A673 (cell line): Measurements from ENCODE around the gene UBQLN3. TPM values are rescaled to one million over a fixed set of nuclear protein-coding genes. Genes with fewer than 3 reads are reported as not detected.

Source experiments
- BruUV-seq: library from RNA; stranded (reverse); fragments of 400-500 nt; replicated peaks from 2 replicates; lab custom pipeline; 2021; lab: Mats Ljungman, UMichigan
- CTCF ChIA-PET: fragments of 300-600 bp; sonication (Branson Sonifier 250); formaldehyde crosslinking; loops from one replicate; lab custom pipeline; 2022; ENCODE audit warnings: antibody characterized with exemption; lab: Charles Lee
- POLR2A ChIA-PET: fragments of 300-600 bp; sonication (Branson Sonifier 250); formaldehyde crosslinking; loops from one replicate; lab custom pipeline; 2022; ENCODE audit warnings: antibody characterized with exemption; ENCODE audit not compliant: low non-redundant PET; lab: Charles Lee
- DNase-seq: peaks from one replicate; pipeline ENCODE4 v3.0.0-alpha.2; 2015; ENCODE audit warnings: low spot score
- H3K27ac ChIP-seq: fragments of 200-600 bp; sonication (generic); 2 replicates; pipeline ENCODE4 v1.5.1; 2016; ENCODE audit warnings: mixed run types, low read depth, mild to moderate bottlenecking, mixed read lengths, antibody characterized with exemption, low read length; ENCODE audit not compliant: poor library complexity, severe bottlenecking
- H3K27me3 ChIP-seq: fragments of 200-600 bp; sonication (generic); replicated peaks from 2 replicates; pipeline ENCODE4 v1.6.1; 2017; ENCODE audit warnings: mixed run types, low read depth, mild to moderate bottlenecking, mixed read lengths, antibody characterized with exemption, low read length; ENCODE audit not compliant: insufficient read depth, poor library complexity
- H3K36me3 ChIP-seq: fragments of 200-600 bp; sonication (generic); 2 replicates; pipeline ENCODE4 v1.6.1; 2016; ENCODE audit warnings: mixed run types, mild to moderate bottlenecking, mixed read lengths, antibody characterized with exemption, low read length; ENCODE audit not compliant: insufficient read depth, poor library complexity, severe bottlenecking
- H3K4me1 ChIP-seq: fragments of 200-600 bp; sonication (generic); 2 replicates; pipeline ENCODE4 v1.6.1; 2017; ENCODE audit warnings: mixed run types, mild to moderate bottlenecking, mixed read lengths, antibody characterized with exemption, low read length; ENCODE audit not compliant: insufficient read depth, poor library complexity, severe bottlenecking
- H3K4me3 ChIP-seq: fragments of 200-600 bp; sonication (generic); 2 replicates; pipeline ENCODE4 v1.5.1; 2016; ENCODE audit warnings: low read depth, mixed run types, mild to moderate bottlenecking, mixed read lengths, low read length; ENCODE audit not compliant: poor library complexity, severe bottlenecking
- H3K9me3 ChIP-seq: fragments of 200-600 bp; sonication (generic); 2 replicates; pipeline ENCODE4 v1.6.1; 2016; ENCODE audit warnings: mixed run types, low read depth, mild to moderate bottlenecking, mixed read lengths, antibody characterized with exemption, low read length; ENCODE audit not compliant: poor library complexity, severe bottlenecking
- CTCF ChIP-seq: fragments of 300-800, 200-600 bp; sonication (generic); conservative IDR thresholded peaks from 2 replicates; pipeline ENCODE4 v1.5.1; 2017; ENCODE audit warnings: low read depth, mild to moderate bottlenecking, antibody characterized with exemption, low read length, moderate library complexity, mixed read lengths
- EZH2 ChIP-seq: fragments of 200-600 bp; sonication (generic); IDR thresholded peaks from 2 replicates; pipeline ENCODE4 v1.6.1; 2017; ENCODE audit warnings: borderline replicate concordance, low read depth, mild to moderate bottlenecking, mixed read lengths, antibody characterized with exemption, low read length; ENCODE audit not compliant: poor library complexity, severe bottlenecking
- intact Hi-C: fragments of 100-400 bp; cut with micrococcal nuclease; formaldehyde crosslinking; loops from one replicate; pipeline ENCODE4 v1.10.0; 2022; ENCODE audit not compliant: unreplicated experiment
- total RNA-seq: library from RNA; stranded (reverse); gene quantifications from 2 replicates; pipeline ENCODE4 v1.2.3, GENCODE V29; 2021

UBQLN3 gene
- total RNA-seq, 1 experiment from 2014 or later = not detected

GRCh38 chr11:5547982-5548381 is 38.2 kb upstream of the UBQLN3 start:
- Histone ChIP-seq H3K27ac (no peak overlapping the region), H3K27me3 (no peaks in the 10 kb centered on the region), H3K4me1 (no peaks in the 10 kb centered on the region), H3K36me3 (no peaks in the 10 kb centered on the region), H3K9me3 (no peaks in the 10 kb centered on the region), H3K4me3 (no peak overlapping the region)
- DNase-seq = no peak
- CTCF ChIA-PET = no interaction called here
- TF ChIP-seq EZH2 = no peak
- TF ChIP-seq CTCF = no peak
- no TSS peak for BruUV-seq
- POLR2A ChIA-PET = no interaction called here
- intact Hi-C loops = no loop called here

- ChIA-PET CTCF (no interaction called here), POLR2A (no interaction called here)
- Histone ChIP-seq H3K4me1 (no peaks in the 10 kb centered on the region), H3K9me3 (no peaks in the 10 kb centered on the region), H3K27ac (no peak overlapping the region), H3K27me3 (no peaks in the 10 kb centered on the region), H3K36me3 (no peaks in the 10 kb centered on the region), H3K4me3 (no peak overlapping the region)
- no peak for DNase-seq
- TF ChIP-seq EZH2 = no peak
- TF ChIP-seq CTCF = no peak
- intact Hi-C loops = no loop called here
- BruUV-seq = no TSS peak
Observed at GRCh38 chr11:5546457-5546856, 36.7 kb upstream of the UBQLN3 start.

- no peaks in the 10 kb centered on the region for H3K36me3 ChIP-seq
- CTCF ChIA-PET = no interaction called here
- POLR2A ChIA-PET = no interaction called here
- DNase-seq = no peak
- TF ChIP-seq EZH2 (no peak), CTCF (no peak)
- no TSS peak for BruUV-seq
- no peaks in the 10 kb centered on the region for H3K9me3 ChIP-seq
- H3K27me3 ChIP-seq = no peaks in the 10 kb centered on the region
- H3K4me3 ChIP-seq = no peak overlapping the region
- no peak overlapping the region for H3K27ac ChIP-seq
- H3K4me1 ChIP-seq = no peaks in the 10 kb centered on the region
- intact Hi-C loops = no loop called here
Observed at GRCh38 chr11:5541427-5541826, 31.7 kb upstream of the UBQLN3 start.
